Measurements from ENCODE around the gene PRR5.

- no peak for TF ChIP-seq POLR2A (IDR thresholded peaks at IDR 0.05)
- TF ChIP-seq CTCF (IDR thresholded peaks at IDR 0.05), result no peak
- TF ChIP-seq POLR2AphosphoS5 (IDR thresholded peaks at IDR 0.05), result no peak
Observed at GRCh38 chr22:44666207-44666585, 35.8 kb upstream of the PRR5 start.
